ENCODE results near the gene MCRIP2.

The MCRIP2 gene

GRCh38 chr16:683396-684070 is 41.9 kb downstream of the MCRIP2 start:
- DNase-seq = no peak
- no peak for TF ChIP-seq CTCF (IDR thresholded peaks at IDR 0.05; ENCODE audit: low read depth, low read length)
- Histone ChIP-seq H3K4me3 (ENCODE audit: low read depth, low read length) (peak overlapping the region; percentile 69), H3K9me3 (no peaks in the 10 kb centered on the region), H3K36me3 (peaks cover 51% of the 10 kb centered on the region), H3K4me1 (peaks cover 15% of the 10 kb centered on the region), H3K27me3 (no peaks in the 10 kb centered on the region)

- Histone ChIP-seq H3K4me3 (ENCODE audit: low read depth, low read length) (peak within 1 kb of the TSS; percentile 69), H3K4me1 (peaks cover 12% of the 10 kb centered on the region; the same call in 1 of the 2 replicates), H3K9me3 (no peaks in the 10 kb centered on the region), H3K27me3 (no peaks in the 10 kb centered on the region), H3K36me3 (peaks cover 51% of the 10 kb centered on the region)
- DNase-seq = peak; percentile 99
- no peak for TF ChIP-seq CTCF (IDR thresholded peaks at IDR 0.05; ENCODE audit: low read depth, low read length)
Observed at GRCh38 chr16:684071-684794, 42.6 kb downstream of the MCRIP2 start, which contains the start of gene JMJD8. Gene JMJD8 (minus strand): TSS chr16:684334. CDS start chr16:684319, 15 bp downstream.

DNA sequence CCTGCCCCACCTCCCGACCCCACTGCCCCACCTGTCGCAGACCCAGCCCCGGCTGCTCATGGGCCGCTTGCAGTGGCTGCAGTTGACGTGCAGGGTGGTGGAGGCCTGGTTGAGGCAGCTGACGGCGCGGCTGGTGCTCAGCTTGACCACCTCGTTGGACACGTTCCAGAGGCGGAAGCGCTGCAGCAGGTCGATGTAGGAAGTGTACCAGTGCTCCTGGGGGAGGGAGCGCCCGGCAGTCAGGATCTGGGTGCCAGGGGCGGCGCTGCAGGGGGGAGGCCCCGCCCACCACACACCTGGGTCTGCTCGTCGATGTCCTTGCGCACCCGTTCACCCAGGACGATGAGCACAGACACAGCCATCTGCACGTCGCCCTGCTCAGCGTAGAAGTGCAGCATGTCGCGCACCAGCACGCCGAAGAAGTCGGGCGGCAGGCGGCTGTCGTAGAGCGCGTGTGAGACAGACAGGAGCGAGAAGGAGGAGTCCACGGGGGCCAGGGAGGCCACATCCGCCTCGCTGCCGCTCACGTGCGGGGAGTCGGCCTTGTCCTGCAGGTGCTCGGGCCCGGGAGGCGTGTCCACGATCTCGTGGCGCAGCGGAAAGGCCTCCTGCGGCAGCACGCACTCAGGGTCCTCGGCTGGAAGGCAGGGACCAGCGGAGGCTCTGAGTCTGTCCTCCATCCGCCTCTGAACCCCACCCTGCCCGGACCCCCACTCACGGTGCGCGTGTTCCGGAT is 43.5 kb downstream of the MCRIP2 start:
- no peak for TF ChIP-seq CTCF (IDR thresholded peaks at IDR 0.05; ENCODE audit: low read depth, low read length)
- DNase-seq = no peak
- Histone ChIP-seq H3K36me3 (peaks cover 51% of the 10 kb centered on the region), H3K4me1 (peaks cover 12% of the 10 kb centered on the region; the same call in 1 of the 2 replicates), H3K4me3 (ENCODE audit: low read depth, low read length) (peak overlapping the region; percentile 69; the same call in 1 of the 2 replicates), H3K9me3 (no peaks in the 10 kb centered on the region), H3K27me3 (no peaks in the 10 kb centered on the region)

DNA sequence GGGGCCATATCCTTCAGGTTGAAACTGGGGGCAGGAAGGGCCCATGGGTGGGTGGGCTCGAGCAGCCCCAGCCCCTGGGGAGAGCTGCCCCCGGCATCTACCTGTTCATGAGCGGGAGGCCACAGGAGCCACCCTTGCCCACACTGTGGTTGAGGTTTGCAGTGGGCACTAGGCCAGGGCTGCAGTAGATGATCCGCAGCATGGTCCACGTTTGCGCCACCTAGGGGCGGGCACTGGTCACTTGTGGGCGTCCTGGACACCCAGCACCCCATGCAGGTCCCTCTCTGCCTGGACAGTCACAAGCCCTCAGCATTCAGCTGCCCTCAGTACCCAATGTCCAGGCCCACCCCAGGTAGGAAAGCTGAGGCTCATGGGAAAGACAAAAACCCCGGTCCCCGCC is 44.3 kb downstream of the MCRIP2 start:
- DNase-seq = peak; percentile 82
- H3K36me3 ChIP-seq = peaks cover 50% of the 10 kb centered on the region

More for the DNA sequence above, 44.3 kb downstream of the MCRIP2 start:
- Histone ChIP-seq H3K9me3 (no peaks in the 10 kb centered on the region), H3K4me1 (peaks cover 12% of the 10 kb centered on the region; the same call in 1 of the 2 replicates), H3K4me3 (ENCODE audit: low read depth, low read length) (no peak overlapping the region), H3K27me3 (no peaks in the 10 kb centered on the region)
- TF ChIP-seq CTCF (IDR thresholded peaks at IDR 0.05; ENCODE audit: low read depth, low read length) = peak; percentile 67

All from BE2C (cell line).